Karpas-422 (cell line): ENCODE measurements around the gene MORF4L2. TPM values are rescaled to one million over a fixed set of nuclear protein-coding genes. Genes with fewer than 3 reads are reported as not detected.

ENCODE experiments used
- DNase-seq: peaks from one replicate; pipeline ENCODE4 v3.0.0-alpha.2; 2015
- H2AFZ ChIP-seq: fragments of 200-600 bp; sonication (generic); 2 replicates; pipeline ENCODE4 v1.6.1; 2014; ENCODE audit warnings: antibody characterized with exemption, low read length, mixed read lengths
- H3K27ac ChIP-seq: fragments of 200-600 bp; sonication (generic); 2 replicates; pipeline ENCODE4 v1.5.1; 2014; ENCODE audit warnings: mild to moderate bottlenecking, low read length, moderate library complexity
- H3K27me3 ChIP-seq: fragments of 200-600 bp; sonication (generic); 2 replicates; pipeline ENCODE4 v1.6.1; 2014; ENCODE audit warnings: low read length, mixed read lengths
- H3K36me3 ChIP-seq: fragments of 200-600 bp; sonication (generic); 2 replicates; pipeline ENCODE4 v1.6.1; 2014; ENCODE audit warnings: low read length, mixed read lengths; ENCODE audit not compliant: insufficient read depth
- H3K4me1 ChIP-seq: fragments of 200-600 bp; sonication (generic); 2 replicates; pipeline ENCODE4 v1.6.1; 2014; ENCODE audit warnings: mild to moderate bottlenecking, low read length, mixed read lengths
- H3K4me2 ChIP-seq: fragments of 200-600 bp; sonication (generic); 2 replicates; pipeline ENCODE4 v1.6.1; 2014; ENCODE audit warnings: low read length, low read depth, mild to moderate bottlenecking; ENCODE audit not compliant: poor library complexity, severe bottlenecking
- H3K4me3 ChIP-seq: fragments of 200-600 bp; sonication (generic); 2 replicates; pipeline ENCODE4 v1.5.1; 2014; ENCODE audit warnings: mild to moderate bottlenecking, antibody characterized with exemption, low read length, mixed read lengths
- H3K79me2 ChIP-seq: fragments of 200-600 bp; sonication (generic); 2 replicates; pipeline ENCODE4 v1.6.1; 2014; ENCODE audit warnings: mild to moderate bottlenecking, low read length, mixed read lengths
- H3K9ac ChIP-seq: fragments of 200-600 bp; sonication (generic); 2 replicates; pipeline ENCODE4 v1.6.0; 2014; ENCODE audit warnings: low read length
- H3K9me2 ChIP-seq: fragments of 200-600 bp; sonication (generic), shearing (Covaris generic); replicated peaks from 2 replicates; pipeline ENCODE4 v1.6.0; 2014; ENCODE audit warnings: mild to moderate bottlenecking, low read length, moderate library complexity; ENCODE audit not compliant: insufficient read depth
- H3K9me3 ChIP-seq: fragments of 300-700, 200-600 bp; sonication (generic); 2 replicates; pipeline ENCODE4 v1.6.1; 2014; ENCODE audit warnings: low read length, mixed read lengths
- H4K20me1 ChIP-seq: fragments of 200-600 bp; sonication (generic); 2 replicates; pipeline ENCODE4 v1.6.1; 2014; ENCODE audit warnings: mild to moderate bottlenecking, antibody characterized with exemption, low read length, low read depth; ENCODE audit not compliant: insufficient read depth
- total RNA-seq: library from RNA; depleted of rRNA; stranded (reverse); fragments of >200 nt; shearing (Covaris generic); gene quantifications from 2 replicates; pipeline ENCODE4 v1.2.3, GENCODE V29; 2014; ENCODE audit warnings: low replicate concordance; rRNA removed

Gene MORF4L2, protein sequence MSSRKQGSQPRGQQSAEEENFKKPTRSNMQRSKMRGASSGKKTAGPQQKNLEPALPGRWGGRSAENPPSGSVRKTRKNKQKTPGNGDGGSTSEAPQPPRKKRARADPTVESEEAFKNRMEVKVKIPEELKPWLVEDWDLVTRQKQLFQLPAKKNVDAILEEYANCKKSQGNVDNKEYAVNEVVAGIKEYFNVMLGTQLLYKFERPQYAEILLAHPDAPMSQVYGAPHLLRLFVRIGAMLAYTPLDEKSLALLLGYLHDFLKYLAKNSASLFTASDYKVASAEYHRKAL
- total RNA-seq = 83.4 and 90.4 TPM in 2 replicates

DNA sequence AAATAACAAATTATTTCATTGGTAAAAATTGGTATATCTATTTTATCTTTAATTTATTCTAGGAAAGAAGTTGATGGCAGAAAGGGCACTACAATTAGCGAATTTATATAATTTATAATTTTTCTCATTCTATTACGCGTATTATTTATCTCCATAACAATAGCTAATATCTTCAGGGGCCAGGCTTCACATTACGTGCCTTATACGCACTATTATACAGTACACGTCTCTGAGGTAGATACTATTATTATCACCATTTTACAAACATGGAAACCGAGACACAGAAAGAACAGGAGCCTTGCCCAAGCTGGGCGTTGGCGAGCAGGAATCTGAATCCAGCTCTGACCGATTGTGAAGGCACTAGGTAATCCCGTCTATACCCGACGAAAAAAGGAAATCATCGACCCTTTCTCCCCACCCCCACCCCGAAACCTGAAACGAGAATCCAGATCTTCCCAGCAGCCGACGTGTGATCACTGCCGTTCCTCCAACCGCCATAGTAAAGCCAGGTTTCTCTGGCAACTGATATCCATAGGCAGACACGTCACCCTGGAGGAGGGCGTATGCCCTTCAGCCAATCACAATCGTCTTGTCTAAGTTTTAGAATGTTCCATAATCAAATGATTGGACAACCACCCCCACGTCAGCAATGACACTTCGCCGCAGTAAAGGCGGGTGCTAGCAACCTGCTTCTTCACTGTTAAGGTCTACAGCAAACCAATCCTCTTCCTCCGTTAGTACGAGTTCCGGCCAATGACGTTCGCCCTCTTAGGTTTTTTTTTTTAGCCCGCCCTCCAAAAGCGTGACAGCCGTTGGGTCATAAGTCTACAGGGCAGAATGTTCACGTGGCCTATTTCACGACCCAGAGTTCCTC lies at the start of gene MORF4L2:
TSS of gene MORF4L2 (minus strand) at position 501 of the 874 bp plus-strand sequence. CDS start 9,672 bp downstream, outside the sequence.
- Histone ChIP-seq H2AFZ (peak within 1 kb of the TSS; percentile 28; the same call in 1 of the 2 replicates), H3K4me3 (peak within 1 kb of the TSS; percentile 77), H3K27me3 (no peaks in the 10 kb centered on the region), H3K9ac (peak within 1 kb of the TSS; percentile 76), H3K9me2 (no peaks in the 10 kb centered on the region), H4K20me1 (no peaks in the 10 kb centered on the region), H3K36me3 (peaks cover 18% of the 10 kb centered on the region), H3K27ac (peak within 1 kb of the TSS; percentile 78), H3K79me2 (peaks cover 18% of the 10 kb centered on the region), H3K4me2 (peak within 1 kb of the TSS; percentile 75), H3K4me1 (peaks cover 8% of the 10 kb centered on the region), H3K9me3 (no peaks in the 10 kb centered on the region)
- peak; percentile 96 for DNase-seq

DNA sequence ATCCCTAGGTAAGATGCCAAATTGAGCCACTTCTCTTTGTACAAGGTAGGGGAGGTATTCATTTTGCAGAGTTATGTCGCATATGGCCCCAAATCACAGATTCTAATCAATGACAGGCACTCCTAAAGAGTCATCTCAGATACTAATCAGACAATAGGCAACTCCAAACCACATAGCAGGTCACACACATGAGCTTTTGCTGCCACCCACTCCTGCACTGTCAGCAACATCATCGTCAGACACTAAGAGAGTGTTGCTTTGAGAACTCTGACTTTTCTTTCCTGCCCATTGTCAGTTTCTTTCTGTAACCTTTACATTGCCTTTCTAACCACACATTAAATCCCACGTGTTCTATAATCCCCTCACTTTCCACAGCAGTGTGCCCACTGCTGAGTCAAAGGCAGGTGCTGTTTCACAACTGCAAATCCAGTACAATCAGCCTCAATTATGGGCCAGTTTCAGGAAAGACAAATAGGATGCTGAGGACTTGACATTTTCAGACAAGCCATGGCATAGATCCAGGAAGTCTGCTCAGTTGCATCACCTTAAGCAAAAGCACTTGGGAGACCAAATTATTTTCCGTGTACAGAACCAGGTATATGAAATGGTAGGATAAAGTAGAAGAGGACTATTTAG lies 47.7 kb upstream of the MORF4L2 start:
- Histone ChIP-seq H4K20me1 (no peaks in the 10 kb centered on the region), H3K4me1 (no peaks in the 10 kb centered on the region), H3K27me3 (no peaks in the 10 kb centered on the region)

DNA sequence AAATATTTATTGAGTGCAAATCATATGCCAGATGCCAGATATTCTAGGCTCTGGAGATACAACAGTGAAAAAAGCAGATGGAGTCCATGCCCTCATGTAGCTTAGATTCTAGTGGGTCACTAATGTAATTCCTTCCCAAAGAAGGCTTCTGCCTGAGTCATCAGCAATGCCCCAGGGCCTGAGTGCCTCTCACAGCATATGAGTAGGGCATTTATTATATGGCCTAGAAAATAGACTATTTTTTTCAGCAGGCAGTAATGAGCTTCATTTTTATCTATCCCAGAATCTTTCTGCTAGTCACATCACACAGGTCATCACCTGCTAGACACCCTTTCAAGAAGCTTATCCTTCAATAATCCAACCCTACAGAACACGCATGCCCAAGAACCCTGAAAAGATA lies 46.5 kb upstream of the MORF4L2 start:
- H3K9ac ChIP-seq = no peak overlapping the region
- H3K79me2 ChIP-seq = no peaks in the 10 kb centered on the region
- no peaks in the 10 kb centered on the region for H4K20me1 ChIP-seq
- H3K4me3 ChIP-seq = no peak overlapping the region
- H3K4me1 ChIP-seq = no peaks in the 10 kb centered on the region
- no peak overlapping the region for H3K27ac ChIP-seq
- no peaks in the 10 kb centered on the region for H3K9me3 ChIP-seq
- H3K4me2 ChIP-seq = no peak overlapping the region
- DNase-seq = no peak
- H3K9me2 ChIP-seq = no peaks in the 10 kb centered on the region
- no peak overlapping the region for H2AFZ ChIP-seq
- no peaks in the 10 kb centered on the region for H3K36me3 ChIP-seq
- H3K27me3 ChIP-seq = no peaks in the 10 kb centered on the region

More for the DNA sequence above, 47.7 kb upstream of the MORF4L2 start:
- no peak overlapping the region for H3K27ac ChIP-seq
- no peaks in the 10 kb centered on the region for H3K79me2 ChIP-seq
- H3K9me2 ChIP-seq = no peaks in the 10 kb centered on the region
- no peaks in the 10 kb centered on the region for H3K36me3 ChIP-seq
- no peak for DNase-seq
- no peak overlapping the region for H3K4me3 ChIP-seq
- H3K9ac ChIP-seq = no peak overlapping the region
- no peaks in the 10 kb centered on the region for H3K9me3 ChIP-seq
- no peak overlapping the region for H3K4me2 ChIP-seq
- no peak overlapping the region for H2AFZ ChIP-seq

DNA sequence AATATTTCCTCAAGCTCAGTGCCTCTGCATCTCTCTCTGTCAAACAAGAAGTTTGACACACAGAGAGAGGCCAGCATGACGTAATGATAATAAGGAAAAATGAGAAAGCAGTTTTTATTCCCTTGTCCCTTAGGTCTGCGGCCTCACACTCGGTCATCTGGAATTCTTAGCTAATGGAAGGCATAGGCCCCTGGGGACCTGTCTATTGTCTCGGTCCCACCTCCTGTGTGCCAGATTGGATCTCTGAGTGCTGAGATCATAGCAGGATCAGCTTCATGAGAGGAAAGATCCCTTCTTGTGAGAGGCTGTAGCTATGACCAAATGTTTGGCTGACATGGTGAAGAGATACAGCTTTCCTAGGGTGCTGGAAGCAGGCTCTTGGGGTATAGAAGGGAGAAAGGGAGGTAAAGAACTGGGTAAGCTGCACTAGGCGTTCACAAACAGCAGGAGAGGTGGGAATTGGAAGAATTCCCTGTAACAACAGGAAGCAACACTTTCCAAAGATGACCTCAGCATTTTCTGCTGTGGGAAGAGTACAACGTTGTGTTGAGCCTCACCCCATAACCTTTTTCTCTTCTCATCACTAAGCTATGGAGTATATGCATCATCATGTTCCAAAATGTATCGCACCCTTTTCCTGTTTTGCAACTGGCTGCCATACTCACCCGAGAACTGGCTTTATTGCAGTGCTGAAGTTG lies 44.4 kb upstream of the MORF4L2 start:
- Histone ChIP-seq H3K27me3 (no peaks in the 10 kb centered on the region), H4K20me1 (no peaks in the 10 kb centered on the region), H3K27ac (no peak overlapping the region), H3K4me3 (no peak overlapping the region), H3K79me2 (no peaks in the 10 kb centered on the region), H3K36me3 (no peaks in the 10 kb centered on the region), H3K9me3 (no peaks in the 10 kb centered on the region), H3K9ac (no peak overlapping the region), H3K4me1 (no peaks in the 10 kb centered on the region), H3K4me2 (no peak overlapping the region), H3K9me2 (no peaks in the 10 kb centered on the region), H2AFZ (no peak overlapping the region)
- DNase-seq = no peak

DNA sequence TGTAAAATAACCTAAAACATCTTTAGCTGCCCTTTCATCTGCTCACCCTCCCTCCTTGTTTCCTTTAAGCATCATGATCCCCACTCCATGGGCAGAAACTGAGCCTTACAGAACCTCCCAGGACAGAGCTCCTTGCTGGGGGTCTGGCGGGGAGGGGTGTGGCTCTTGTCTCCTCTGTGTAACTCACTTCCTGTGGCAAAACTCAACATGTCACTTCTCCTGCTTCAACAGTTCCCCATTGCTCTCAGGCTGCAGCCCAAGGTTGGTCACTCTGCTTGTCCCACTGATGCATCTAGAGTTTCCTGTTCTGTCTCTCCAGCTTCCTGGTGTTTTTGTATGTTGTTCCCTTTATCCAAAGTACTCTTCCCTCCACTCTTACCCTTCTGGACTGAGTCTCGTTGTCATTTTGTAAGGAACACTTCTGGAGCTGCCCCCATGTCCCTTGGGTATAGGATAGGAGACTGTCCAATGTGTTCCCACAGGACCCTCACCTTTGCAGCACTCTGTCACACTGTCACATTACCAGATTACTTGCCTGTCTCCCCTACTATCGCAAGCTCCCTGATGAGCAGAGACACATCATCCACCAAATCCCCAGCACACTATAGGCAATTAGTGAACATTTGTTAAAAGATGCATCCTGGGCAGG lies 43.8 kb upstream of the MORF4L2 start:
- no peak overlapping the region for H3K9ac ChIP-seq
- H3K36me3 ChIP-seq = no peaks in the 10 kb centered on the region

DNA sequence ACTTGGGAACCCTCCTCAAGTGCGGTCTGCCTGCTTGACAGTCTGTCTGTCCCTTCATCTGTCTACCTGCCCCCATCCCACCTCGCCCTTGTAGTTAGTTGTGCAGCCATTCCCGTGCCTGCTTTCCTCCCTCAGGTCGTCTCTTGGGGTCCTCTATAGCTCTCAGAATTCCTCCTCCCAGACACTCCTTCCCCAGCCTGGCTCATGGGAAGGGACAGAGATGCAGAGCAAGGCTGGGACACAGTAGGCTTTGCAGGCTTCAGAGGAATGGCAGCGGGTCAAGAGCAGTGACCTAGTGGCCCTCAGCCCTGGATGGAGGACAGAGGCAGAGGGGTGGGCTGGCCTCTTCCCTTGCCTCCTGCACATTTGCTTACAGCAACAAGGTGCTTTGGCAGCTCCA lies 42.5 kb upstream of the MORF4L2 start:
- Histone ChIP-seq H3K79me2 (no peaks in the 10 kb centered on the region), H3K9me2 (no peaks in the 10 kb centered on the region), H3K9me3 (no peaks in the 10 kb centered on the region), H3K4me1 (no peaks in the 10 kb centered on the region), H3K27me3 (no peaks in the 10 kb centered on the region), H4K20me1 (no peaks in the 10 kb centered on the region), H3K27ac (no peak overlapping the region), H3K4me2 (no peak overlapping the region), H3K36me3 (no peaks in the 10 kb centered on the region), H3K9ac (no peak overlapping the region), H2AFZ (no peak overlapping the region), H3K4me3 (no peak overlapping the region)
- DNase-seq = no peak

More for the DNA sequence above, 43.8 kb upstream of the MORF4L2 start:
- no peak overlapping the region for H3K4me2 ChIP-seq
- no peaks in the 10 kb centered on the region for H3K27me3 ChIP-seq
- H2AFZ ChIP-seq = no peak overlapping the region
- H3K4me3 ChIP-seq = no peak overlapping the region
- H4K20me1 ChIP-seq = no peaks in the 10 kb centered on the region
- no peak for DNase-seq
- H3K27ac ChIP-seq = no peak overlapping the region
- H3K79me2 ChIP-seq = no peaks in the 10 kb centered on the region
- H3K9me2 ChIP-seq = no peaks in the 10 kb centered on the region
- H3K4me1 ChIP-seq = no peaks in the 10 kb centered on the region
- H3K9me3 ChIP-seq = no peaks in the 10 kb centered on the region

DNA sequence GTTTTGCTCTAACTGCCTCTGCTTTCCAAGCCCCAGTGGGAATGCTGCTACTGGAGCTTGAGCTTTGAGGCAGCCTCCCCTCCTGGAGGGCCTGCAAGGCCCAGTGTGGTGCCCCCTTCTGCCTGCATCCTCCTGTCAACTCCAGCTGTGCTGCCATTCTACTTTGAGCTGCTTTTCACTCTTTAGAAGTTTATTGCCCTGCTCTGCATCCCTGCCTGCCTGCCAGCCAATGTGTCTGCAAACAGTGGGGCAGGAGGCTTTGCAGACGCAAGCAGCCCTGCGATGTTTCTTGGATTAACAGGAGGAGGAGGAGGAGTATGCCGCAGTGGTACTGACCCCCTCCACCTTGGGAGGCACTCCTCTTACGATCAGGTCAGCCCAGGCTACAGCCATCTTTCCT lies 40.6 kb upstream of the MORF4L2 start:
- Histone ChIP-seq H4K20me1 (no peaks in the 10 kb centered on the region), H3K4me1 (no peaks in the 10 kb centered on the region), H3K4me2 (no peak overlapping the region), H2AFZ (no peak overlapping the region), H3K9ac (no peak overlapping the region), H3K36me3 (no peaks in the 10 kb centered on the region), H3K4me3 (no peak overlapping the region), H3K79me2 (no peaks in the 10 kb centered on the region), H3K9me3 (no peaks in the 10 kb centered on the region), H3K27me3 (no peaks in the 10 kb centered on the region), H3K9me2 (no peaks in the 10 kb centered on the region), H3K27ac (no peak overlapping the region)
- no peak for DNase-seq
